Activated naive CD4-positive, alpha-beta T cell treated with anti-CD3 and anti-CD28 coated beads, Interleukin-2, amount 50 U/mL, for 72 hours (primary cell): ENCODE measurements around the gene TJAP1. TPM values are rescaled to one million over a fixed set of nuclear protein-coding genes. Genes with fewer than 3 reads are reported as not detected.
"Not testable (repeated sequence)": the region's sequence is repeated elsewhere in the genome, so short reads cannot be mapped to it uniquely, and the experiment has no call there.

ENCODE experiments used
- ATAC-seq, 2 donors: fragments of 150-1000 bp; cut with Tn5 transposase; 2 replicates each; pipeline ENCODE4 v1.10.0; 2021; ENCODE audit warnings: mild to moderate bottlenecking in 2 of 2, moderate library complexity in 2 of 2
- DNase-seq, 2 donors: peaks; one replicate each; pipeline ENCODE4 v3.0.0; 2021 to 2022; ENCODE audit warnings: low spot score in 2 of 2
- H3K27ac Mint-ChIP-seq, 2 donors: one replicate each; pipeline ENCODE4 v1.8.0; 2022; ENCODE audit warnings: mild to moderate bottlenecking in 2 of 2, mixed read lengths in 2 of 2
- H3K36me3 Mint-ChIP-seq, 2 donors: one replicate each; pipeline ENCODE4 v1.8.0; 2022; ENCODE audit warnings: mixed read lengths in 2 of 2
- H3K9me3 Mint-ChIP-seq, 2 donors: one replicate each; pipeline ENCODE4 v1.8.0; 2022; ENCODE audit warnings: mixed read lengths in 2 of 2
- total RNA-seq, 2 donors: library from RNA; stranded (reverse); gene quantifications; one replicate each; pipeline ENCODE4 v1.2.3, GENCODE V29; 2022

Gene TJAP1
- total RNA-seq, 2 donors from 2014 or later = 23.0 to 35.0 TPM

- no peak for ATAC-seq
- no peaks in the 10 kb centered on the region for H3K36me3 Mint-ChIP-seq
Observed at GRCh38 chr6:43493230-43493629, 15.9 kb downstream of the TJAP1 start.

GRCh38 chr6:43493833-43494232, 16.5 kb downstream of the TJAP1 start:
- Mint-ChIP-seq H3K9me3 (no peaks in the 10 kb centered on the region), H3K36me3 (no peaks in the 10 kb centered on the region), H3K27ac (peak overlapping the region in 1 of 2 donors; percentile 36)
- ATAC-seq (no peak), DNase-seq (no peak)

More at GRCh38 chr6:43493230-43493629, 15.9 kb downstream of the TJAP1 start:
- no peak for DNase-seq
- Mint-ChIP-seq H3K27ac (peak overlapping the region in 1 of 2 donors; percentile 21), H3K9me3 (no peaks in the 10 kb centered on the region)

- no peak for DNase-seq
- Mint-ChIP-seq H3K9me3 (no peaks in the 10 kb centered on the region), H3K36me3 (no peaks in the 10 kb centered on the region), H3K27ac (peak overlapping the region in 1 of 2 donors; percentile 68)
- ATAC-seq = no peak
Observed at GRCh38 chr6:43494321-43494720, 17.0 kb downstream of the TJAP1 start.

GRCh38 chr6:43494766-43495165, 17.4 kb downstream of the TJAP1 start:
- ATAC-seq (no peak), DNase-seq (no peak)
- H3K9me3 Mint-ChIP-seq = no peaks in the 10 kb centered on the region
- H3K27ac Mint-ChIP-seq = peak overlapping the region in 1 of 2 donors; percentile 68
- H3K36me3 Mint-ChIP-seq = no peaks in the 10 kb centered on the region

- DNase-seq = no peak
- no peak for ATAC-seq
- H3K27ac Mint-ChIP-seq = peak overlapping the region; percentile 44 to 68
- H3K9me3 Mint-ChIP-seq = no peaks in the 10 kb centered on the region
- no peaks in the 10 kb centered on the region for H3K36me3 Mint-ChIP-seq
Observed at GRCh38 chr6:43495409-43495941, 18.1 kb downstream of the TJAP1 start.

- no peak for ATAC-seq
- H3K27ac Mint-ChIP-seq = no peak overlapping the region
- no peak for DNase-seq
Observed at GRCh38 chr6:43496370-43497128, 19.2 kb downstream of the TJAP1 start.

GRCh38 chr6:43497129-43497396, 19.7 kb downstream of the TJAP1 start:
- Mint-ChIP-seq H3K9me3 (no peaks in the 10 kb centered on the region), H3K36me3 (no peaks in the 10 kb centered on the region), H3K27ac (peak overlapping the region in 1 of 2 donors; percentile 23)
- DNase-seq = no peak
- no peak for ATAC-seq

More at GRCh38 chr6:43496370-43497128, 19.2 kb downstream of the TJAP1 start:
- no peaks in the 10 kb centered on the region for H3K9me3 Mint-ChIP-seq
- H3K36me3 Mint-ChIP-seq = no peaks in the 10 kb centered on the region

GRCh38 chr6:43497689-43498088, 20.3 kb downstream of the TJAP1 start:
- H3K9me3 Mint-ChIP-seq = no peaks in the 10 kb centered on the region
- H3K27ac Mint-ChIP-seq = no peak overlapping the region

GRCh38 chr6:43498291-43498690, 20.9 kb downstream of the TJAP1 start:
- DNase-seq, H3K9me3 Mint-ChIP-seq, H3K36me3 Mint-ChIP-seq, ATAC-seq: not testable (repeated sequence)
- peak overlapping the region in 1 of 2 donors; percentile 14 for H3K27ac Mint-ChIP-seq

More at GRCh38 chr6:43497689-43498088, 20.3 kb downstream of the TJAP1 start:
- H3K36me3 Mint-ChIP-seq = no peaks in the 10 kb centered on the region
- DNase-seq = no peak
- ATAC-seq = no peak

GRCh38 chr6:43499028-43499815, 21.9 kb downstream of the TJAP1 start:
- ATAC-seq = no peak

GRCh38 chr6:43500921-43501320, 23.6 kb downstream of the TJAP1 start:
- no peak for ATAC-seq
- no peak for DNase-seq
- no peaks in the 10 kb centered on the region for H3K9me3 Mint-ChIP-seq
- no peaks in the 10 kb centered on the region for H3K36me3 Mint-ChIP-seq
- H3K27ac Mint-ChIP-seq = no peak overlapping the region

More at GRCh38 chr6:43499028-43499815, 21.9 kb downstream of the TJAP1 start:
- Mint-ChIP-seq H3K27ac (peak overlapping the region in 1 of 2 donors; percentile 79), H3K9me3 (no peaks in the 10 kb centered on the region), H3K36me3 (no peaks in the 10 kb centered on the region)
- no peak for DNase-seq

- Mint-ChIP-seq H3K27ac (peak overlapping the region in 1 of 2 donors; percentile 58), H3K36me3 (no peaks in the 10 kb centered on the region), H3K9me3 (no peaks in the 10 kb centered on the region)
- no peak for ATAC-seq
- DNase-seq = no peak
Observed at GRCh38 chr6:43502666-43503065, 25.3 kb downstream of the TJAP1 start.

- DNase-seq (no peak), ATAC-seq (no peak)
- no peaks in the 10 kb centered on the region for H3K36me3 Mint-ChIP-seq
- no peaks in the 10 kb centered on the region for H3K9me3 Mint-ChIP-seq
- peak overlapping the region in 1 of 2 donors; percentile 92 for H3K27ac Mint-ChIP-seq
Observed at GRCh38 chr6:43503443-43503842, 26.1 kb downstream of the TJAP1 start.

GRCh38 chr6:43504756-43505593, 27.6 kb downstream of the TJAP1 start:
- H3K36me3 Mint-ChIP-seq = peaks cover 0 to 8% of the 10 kb centered on the region in 2 donors
- no peak overlapping the region for H3K27ac Mint-ChIP-seq
- no peak for ATAC-seq
- no peak for DNase-seq
- H3K9me3 Mint-ChIP-seq = no peaks in the 10 kb centered on the region

- DNase-seq (no peak), ATAC-seq (no peak)
- H3K36me3 Mint-ChIP-seq = peaks cover 0 to 8% of the 10 kb centered on the region in 2 donors
- no peak overlapping the region for H3K27ac Mint-ChIP-seq
- no peaks in the 10 kb centered on the region for H3K9me3 Mint-ChIP-seq
Observed at GRCh38 chr6:43505718-43506117, 28.3 kb downstream of the TJAP1 start.

GRCh38 chr6:43506171-43506570, 28.8 kb downstream of the TJAP1 start:
- H3K36me3 Mint-ChIP-seq = peaks cover 0 to 8% of the 10 kb centered on the region in 2 donors

More at GRCh38 chr6:43506171-43506570, 28.8 kb downstream of the TJAP1 start:
- no peak for ATAC-seq
- DNase-seq = no peak
- no peak overlapping the region for H3K27ac Mint-ChIP-seq
- H3K9me3 Mint-ChIP-seq = no peaks in the 10 kb centered on the region
